Colonic mucosa (tissue), 4 donors: ENCODE data around the gene SVOP. TPM values are rescaled to one million over a fixed set of nuclear protein-coding genes. Genes with fewer than 3 reads are reported as not detected.

Experiments
- DNase-seq: peaks from one replicate; pipeline ENCODE4 v3.0.0-alpha.2; 2020
- H3K27ac ChIP-seq: fragments of 200-600 bp; one replicate; pipeline ENCODE4 v1.8.0; 2021
- H3K27me3 ChIP-seq: fragments of 200-600 bp; one replicate; pipeline ENCODE4 v1.8.0; 2021
- H3K36me3 ChIP-seq: fragments of 200-600 bp; one replicate; pipeline ENCODE4 v1.8.0; 2021
- H3K4me1 ChIP-seq: fragments of 200-600 bp; one replicate; pipeline ENCODE4 v1.8.0; 2021; ENCODE audit warnings: mild to moderate bottlenecking
- H3K4me3 ChIP-seq: fragments of 200-600 bp; one replicate; pipeline ENCODE4 v1.8.0; 2021
- H3K9ac ChIP-seq, 2 donors: one replicate each; pipeline ENCODE4 v1.7.0; 2013; ENCODE audit warnings: control low read depth in 2 of 2, low read depth in 2 of 2, low read length in 2 of 2
- H3K9me3 ChIP-seq: fragments of 200-600 bp; one replicate; pipeline ENCODE4 v1.8.0; 2021
- intact Hi-C: fragments of 100-400 bp; cut with DNase I; formaldehyde crosslinking; loops from one replicate; pipeline ENCODE4 v1.14.1; 2022
- total RNA-seq, 2 donors: library from RNA; stranded (reverse); fragmentation: NEBNext Ultra II Directional in 1 of 2; extraction: Animal tissue kit (Norgen Biotek cat#: 25700) in 1 of 2; gene quantifications; one replicate each; pipeline ENCODE4 v1.2.1, GENCODE V29; 2021
- TF ChIP-seq, protein P1 (sequence below): fragments of 200-600 bp; IDR thresholded peaks from one replicate; pipeline ENCODE4 v1.8.0; 2022; ENCODE audit warnings: antibody characterized with exemption, mild to moderate bottlenecking
- donor health status: healthy.
- donor health status: DM: no; HTN: no; CAD: no.
- donor health status: DM: no; HTN: no; CAD: no.

The SVOP gene
- total RNA-seq, 2 donors from 2014 or later: 0.15 to 0.50 TPM

DNA sequence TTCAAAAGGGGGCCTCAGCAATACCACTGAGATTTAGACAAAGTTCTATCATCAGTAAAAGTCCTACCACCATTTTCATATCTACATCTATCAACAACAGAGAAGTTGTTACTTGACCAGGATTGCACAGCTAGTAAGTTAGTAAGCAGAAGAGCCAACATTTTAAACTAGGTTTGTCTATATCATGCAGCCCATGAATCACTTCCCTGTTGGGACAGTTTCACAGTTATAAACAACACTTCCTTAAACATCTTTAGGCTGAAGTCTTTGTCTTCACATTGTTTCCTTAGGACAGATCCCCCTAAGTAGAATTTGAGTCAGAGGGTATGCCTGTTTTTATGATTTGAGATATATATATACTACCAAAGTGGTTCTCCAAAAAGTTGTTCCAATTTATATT is 72.5 kb downstream of the SVOP start:
- H3K27me3 ChIP-seq: no peaks in the 10 kb centered on the region
- H3K9ac ChIP-seq: no peak overlapping the region
- no peaks in the 10 kb centered on the region for H3K36me3 ChIP-seq
- TF ChIP-seq, protein P1, sequence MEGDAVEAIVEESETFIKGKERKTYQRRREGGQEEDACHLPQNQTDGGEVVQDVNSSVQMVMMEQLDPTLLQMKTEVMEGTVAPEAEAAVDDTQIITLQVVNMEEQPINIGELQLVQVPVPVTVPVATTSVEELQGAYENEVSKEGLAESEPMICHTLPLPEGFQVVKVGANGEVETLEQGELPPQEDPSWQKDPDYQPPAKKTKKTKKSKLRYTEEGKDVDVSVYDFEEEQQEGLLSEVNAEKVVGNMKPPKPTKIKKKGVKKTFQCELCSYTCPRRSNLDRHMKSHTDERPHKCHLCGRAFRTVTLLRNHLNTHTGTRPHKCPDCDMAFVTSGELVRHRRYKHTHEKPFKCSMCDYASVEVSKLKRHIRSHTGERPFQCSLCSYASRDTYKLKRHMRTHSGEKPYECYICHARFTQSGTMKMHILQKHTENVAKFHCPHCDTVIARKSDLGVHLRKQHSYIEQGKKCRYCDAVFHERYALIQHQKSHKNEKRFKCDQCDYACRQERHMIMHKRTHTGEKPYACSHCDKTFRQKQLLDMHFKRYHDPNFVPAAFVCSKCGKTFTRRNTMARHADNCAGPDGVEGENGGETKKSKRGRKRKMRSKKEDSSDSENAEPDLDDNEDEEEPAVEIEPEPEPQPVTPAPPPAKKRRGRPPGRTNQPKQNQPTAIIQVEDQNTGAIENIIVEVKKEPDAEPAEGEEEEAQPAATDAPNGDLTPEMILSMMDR: no peak
- no peaks in the 10 kb centered on the region for H3K9me3 ChIP-seq
- no peak for DNase-seq
- intact Hi-C loops: no loop called here
- H3K4me1 ChIP-seq: no peaks in the 10 kb centered on the region
- H3K4me3 ChIP-seq: no peak overlapping the region
- H3K27ac ChIP-seq: no peak overlapping the region

DNA sequence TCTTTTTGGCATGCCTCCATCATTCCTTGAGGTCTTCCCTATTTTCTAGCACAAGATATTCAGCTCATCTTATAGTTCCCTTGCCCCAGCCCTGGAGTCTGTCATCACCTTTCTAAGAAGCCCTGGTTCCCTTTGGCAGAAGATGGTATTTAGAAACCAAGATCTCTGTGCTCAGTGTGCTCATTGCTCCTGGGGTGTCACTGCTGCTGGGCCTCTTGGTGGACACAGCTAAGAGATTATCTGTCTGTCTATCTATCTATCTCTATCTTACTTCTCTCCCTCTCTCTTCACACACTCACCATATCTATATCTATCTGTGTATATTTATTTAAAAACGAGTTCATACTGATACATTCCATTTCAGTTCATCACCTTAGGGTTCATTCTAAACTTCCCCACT is 73.8 kb downstream of the SVOP start:
- DNase-seq: no peak
- H3K4me1 ChIP-seq: no peaks in the 10 kb centered on the region
- no peaks in the 10 kb centered on the region for H3K9me3 ChIP-seq
- no peak overlapping the region for H3K9ac ChIP-seq
- no peak overlapping the region for H3K4me3 ChIP-seq
- intact Hi-C loops: no loop called here
- H3K36me3 ChIP-seq: no peaks in the 10 kb centered on the region
- no peaks in the 10 kb centered on the region for H3K27me3 ChIP-seq
- TF ChIP-seq, protein P1: no peak
- no peak overlapping the region for H3K27ac ChIP-seq

DNA sequence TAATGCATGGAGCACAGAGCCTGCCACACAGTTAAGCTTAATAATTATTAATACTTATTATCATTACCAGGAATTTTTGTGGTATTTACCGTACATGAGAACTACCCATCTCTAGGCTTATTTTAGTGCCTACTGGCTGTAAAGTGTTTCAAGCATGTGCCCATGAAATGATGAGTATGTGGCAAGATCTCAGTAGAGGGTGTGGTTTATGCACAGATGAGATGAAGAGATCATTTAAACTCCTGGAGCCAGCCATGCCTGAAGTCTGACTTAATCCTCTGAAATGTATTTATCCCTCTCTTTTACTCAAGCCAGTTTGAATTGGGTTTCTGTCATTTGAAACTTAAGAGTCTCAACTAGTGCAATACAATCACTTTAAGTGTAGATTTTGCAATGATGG is 80.7 kb downstream of the SVOP start:
- DNase-seq: no peak
- Histone ChIP-seq H3K4me3 (no peak overlapping the region), H3K9ac (no peak overlapping the region), H3K9me3 (no peaks in the 10 kb centered on the region), H3K36me3 (no peaks in the 10 kb centered on the region), H3K27ac (no peak overlapping the region), H3K27me3 (no peaks in the 10 kb centered on the region), H3K4me1 (no peaks in the 10 kb centered on the region)
- TF ChIP-seq, protein P1: no peak
- intact Hi-C loops: no loop called here

DNA sequence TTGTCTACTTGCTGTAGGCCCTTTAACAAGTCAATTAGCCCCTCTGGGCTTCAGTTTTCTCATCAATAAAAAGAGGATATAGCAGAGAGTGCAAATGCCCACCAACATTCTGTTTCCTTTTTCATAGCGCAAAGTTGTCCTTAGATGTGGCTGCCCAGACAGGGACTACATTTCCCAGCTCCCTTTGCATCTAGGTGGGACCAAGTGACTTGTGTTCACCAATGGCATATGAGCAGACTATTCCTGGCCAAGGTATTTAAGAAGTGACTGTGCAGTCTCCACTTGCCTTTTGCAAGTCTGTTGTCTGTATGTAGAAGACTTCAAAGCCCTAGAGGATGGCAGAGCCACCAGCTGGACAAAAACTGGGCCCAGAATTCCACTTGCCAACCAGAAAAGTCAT is 81.3 kb downstream of the SVOP start:
- H3K9ac ChIP-seq: no peak overlapping the region
- DNase-seq: no peak
- H3K27me3 ChIP-seq: no peaks in the 10 kb centered on the region
- no peak overlapping the region for H3K4me3 ChIP-seq
- TF ChIP-seq, protein P1: no peak
- no peaks in the 10 kb centered on the region for H3K36me3 ChIP-seq
- no peak overlapping the region for H3K27ac ChIP-seq
- no peaks in the 10 kb centered on the region for H3K9me3 ChIP-seq
- no peaks in the 10 kb centered on the region for H3K4me1 ChIP-seq
- intact Hi-C loops: no loop called here

DNA sequence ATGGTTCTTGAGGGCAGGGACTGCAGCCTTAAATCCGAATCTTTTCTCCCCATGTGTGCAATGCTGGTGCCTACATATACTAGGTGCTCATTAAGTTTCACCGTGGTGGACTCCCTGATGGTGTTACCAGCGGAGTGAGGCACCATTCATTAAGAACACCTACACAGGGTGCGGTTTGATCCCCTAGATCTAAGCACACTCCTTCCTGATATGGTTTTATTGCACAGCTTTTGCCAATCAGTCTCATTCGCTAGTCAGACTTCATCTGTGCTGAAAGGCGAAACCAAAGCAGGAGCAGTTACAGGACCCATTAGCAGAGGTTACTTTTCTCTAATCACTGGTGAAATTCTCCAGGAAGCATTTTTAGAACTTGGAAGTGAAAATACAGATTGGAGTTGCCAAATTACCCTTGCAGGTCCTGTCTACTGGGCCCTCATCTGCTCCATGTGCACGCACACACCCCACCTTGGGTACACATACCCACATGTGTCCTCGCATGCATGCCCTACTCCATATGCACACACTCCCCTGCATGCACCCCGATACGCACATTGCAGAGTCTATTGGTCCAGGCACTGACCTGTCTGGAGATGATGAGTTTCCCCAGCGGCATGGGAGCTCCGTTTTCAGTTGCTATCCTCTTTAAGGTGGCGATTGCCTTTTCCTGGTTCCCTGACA is 82.5 kb downstream of the SVOP start:
- H3K9ac ChIP-seq: no peak overlapping the region
- intact Hi-C loops: no loop called here
- TF ChIP-seq, protein P1: no peak
- no peaks in the 10 kb centered on the region for H3K36me3 ChIP-seq
- H3K4me1 ChIP-seq: no peaks in the 10 kb centered on the region
- H3K27me3 ChIP-seq: no peaks in the 10 kb centered on the region
- no peak overlapping the region for H3K27ac ChIP-seq
- H3K4me3 ChIP-seq: no peak overlapping the region
- no peak for DNase-seq
- H3K9me3 ChIP-seq: no peaks in the 10 kb centered on the region
